ENCODE data around the gene LRRC74A. TPM values are rescaled to one million over a fixed set of nuclear protein-coding genes. Genes with fewer than 3 reads are reported as not detected.

The LRRC74A gene
- total RNA-seq, 1 experiment from 2014 or later = not detected

DNA sequence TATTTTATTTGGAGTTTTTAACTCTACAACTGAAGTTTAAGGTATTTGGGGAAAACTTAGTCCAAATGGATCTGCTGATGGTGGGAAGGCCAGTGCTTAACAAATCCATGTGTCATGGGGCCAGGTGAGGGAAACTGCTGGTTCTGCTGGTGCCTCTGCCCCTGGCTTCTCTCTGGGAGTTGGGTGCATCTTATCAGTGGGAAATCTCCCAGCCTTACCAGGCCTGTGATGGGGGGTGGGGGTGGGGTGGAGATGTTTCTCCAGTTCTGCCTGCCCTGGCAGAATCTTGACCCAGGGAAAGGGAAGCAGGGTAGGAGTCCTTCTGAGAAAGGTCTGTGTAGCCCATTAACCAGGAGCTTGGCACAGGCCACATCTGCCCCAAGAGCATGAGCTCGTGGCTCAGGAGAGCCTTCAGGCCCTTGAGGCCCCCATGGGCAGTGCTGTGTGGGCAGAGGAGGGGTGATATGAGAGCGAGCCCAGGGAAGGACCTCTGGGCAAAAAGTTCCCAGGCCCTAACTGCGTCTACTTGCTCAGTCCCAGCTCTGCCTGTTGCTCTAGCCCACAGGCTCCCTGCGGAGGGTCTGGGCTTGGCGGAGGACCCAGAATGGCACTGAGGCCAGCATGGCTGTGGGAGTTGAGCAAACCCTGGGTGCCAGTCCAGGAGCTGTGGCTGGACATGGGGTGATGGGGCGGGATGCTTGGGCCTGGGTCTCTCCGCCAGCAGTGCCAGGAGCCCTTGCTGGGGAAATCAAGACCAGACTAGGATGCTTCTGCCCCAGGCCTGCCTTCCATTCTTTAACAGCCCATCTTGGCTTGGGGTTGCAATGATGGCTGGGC lies 46.8 kb upstream of the LRRC74A start:
- Mint-ChIP-seq H3K4me1 (ENCODE audit: low read depth, unreplicated experiment) (no peaks in the 10 kb centered on the region), H3K27ac (ENCODE audit: unreplicated experiment) (no peak overlapping the region), H3K36me3 (ENCODE audit: insufficient read depth, unreplicated experiment) (peaks cover 23% of the 10 kb centered on the region), H3K4me3 (ENCODE audit: low read depth, unreplicated experiment) (no peak overlapping the region), H3K9me3 (ENCODE audit: low read depth, unreplicated experiment) (no peaks in the 10 kb centered on the region), H3K27me3 (ENCODE audit: unreplicated experiment) (no peaks in the 10 kb centered on the region)
- TF ChIP-seq, protein P1, sequence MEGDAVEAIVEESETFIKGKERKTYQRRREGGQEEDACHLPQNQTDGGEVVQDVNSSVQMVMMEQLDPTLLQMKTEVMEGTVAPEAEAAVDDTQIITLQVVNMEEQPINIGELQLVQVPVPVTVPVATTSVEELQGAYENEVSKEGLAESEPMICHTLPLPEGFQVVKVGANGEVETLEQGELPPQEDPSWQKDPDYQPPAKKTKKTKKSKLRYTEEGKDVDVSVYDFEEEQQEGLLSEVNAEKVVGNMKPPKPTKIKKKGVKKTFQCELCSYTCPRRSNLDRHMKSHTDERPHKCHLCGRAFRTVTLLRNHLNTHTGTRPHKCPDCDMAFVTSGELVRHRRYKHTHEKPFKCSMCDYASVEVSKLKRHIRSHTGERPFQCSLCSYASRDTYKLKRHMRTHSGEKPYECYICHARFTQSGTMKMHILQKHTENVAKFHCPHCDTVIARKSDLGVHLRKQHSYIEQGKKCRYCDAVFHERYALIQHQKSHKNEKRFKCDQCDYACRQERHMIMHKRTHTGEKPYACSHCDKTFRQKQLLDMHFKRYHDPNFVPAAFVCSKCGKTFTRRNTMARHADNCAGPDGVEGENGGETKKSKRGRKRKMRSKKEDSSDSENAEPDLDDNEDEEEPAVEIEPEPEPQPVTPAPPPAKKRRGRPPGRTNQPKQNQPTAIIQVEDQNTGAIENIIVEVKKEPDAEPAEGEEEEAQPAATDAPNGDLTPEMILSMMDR (IDR thresholded peaks at IDR 0.05; ENCODE audit: unreplicated experiment) = no peak
- DNase-seq = no peak
- no TSS peak for BruUV-seq (replicated peaks)
- CTCF ChIA-PET = interaction anchor here (1.1 kb wide), 1 partner anchor 10 kb away, joined by 3 read pairs; no protein-coding TSS in a partner anchor
- intact Hi-C loops (cut with micrococcal nuclease; ENCODE audit: unreplicated experiment) = no loop called here

DNA sequence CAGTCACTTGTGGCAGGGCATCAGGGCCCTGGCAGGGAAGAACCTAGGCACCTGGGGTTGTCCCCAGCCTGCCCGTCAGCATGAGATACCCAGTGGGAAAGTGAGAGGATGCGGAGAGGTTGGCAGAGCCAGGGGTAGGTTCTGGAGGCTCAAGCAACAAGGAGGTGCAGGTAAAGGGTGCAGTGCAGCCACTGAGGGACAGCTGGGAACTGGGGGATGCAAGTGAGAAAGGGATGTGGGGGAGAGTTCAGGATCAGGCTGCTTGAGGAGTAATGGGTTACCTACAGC lies 46.2 kb upstream of the LRRC74A start:
- Mint-ChIP-seq H3K27me3 (ENCODE audit: unreplicated experiment) (no peaks in the 10 kb centered on the region), H3K27ac (ENCODE audit: unreplicated experiment) (no peak overlapping the region), H3K4me3 (ENCODE audit: low read depth, unreplicated experiment) (no peak overlapping the region), H3K9me3 (ENCODE audit: low read depth, unreplicated experiment) (no peaks in the 10 kb centered on the region), H3K36me3 (ENCODE audit: insufficient read depth, unreplicated experiment) (peaks cover 20% of the 10 kb centered on the region), H3K4me1 (ENCODE audit: low read depth, unreplicated experiment) (no peaks in the 10 kb centered on the region)
- no TSS peak for BruUV-seq (replicated peaks)
- DNase-seq = no peak
- intact Hi-C loops (cut with micrococcal nuclease; ENCODE audit: unreplicated experiment) = no loop called here
- CTCF ChIA-PET = no interaction called here
- TF ChIP-seq, protein P1 (IDR thresholded peaks at IDR 0.05; ENCODE audit: unreplicated experiment) = no peak

DNA sequence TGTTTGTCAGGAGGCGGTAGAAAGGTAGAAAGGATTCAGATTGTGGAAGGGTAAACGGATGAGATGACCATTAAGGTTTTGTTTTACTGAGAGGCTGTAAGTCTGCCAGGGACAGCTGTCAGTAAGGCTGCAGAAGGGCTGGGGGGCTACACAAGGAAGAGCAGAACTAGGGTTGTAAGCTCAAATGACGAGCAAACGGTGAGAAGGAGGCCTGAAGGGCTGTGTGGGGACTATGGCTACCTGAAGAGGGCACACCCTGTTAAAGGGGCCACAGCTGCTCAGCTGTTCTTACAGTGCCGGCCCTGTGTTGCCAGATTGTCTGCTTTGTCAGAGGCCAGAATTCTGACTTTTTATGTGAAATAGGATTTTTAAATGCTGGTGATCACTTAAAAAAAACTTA lies 45.8 kb upstream of the LRRC74A start:
- CTCF ChIA-PET = no interaction called here

DNA sequence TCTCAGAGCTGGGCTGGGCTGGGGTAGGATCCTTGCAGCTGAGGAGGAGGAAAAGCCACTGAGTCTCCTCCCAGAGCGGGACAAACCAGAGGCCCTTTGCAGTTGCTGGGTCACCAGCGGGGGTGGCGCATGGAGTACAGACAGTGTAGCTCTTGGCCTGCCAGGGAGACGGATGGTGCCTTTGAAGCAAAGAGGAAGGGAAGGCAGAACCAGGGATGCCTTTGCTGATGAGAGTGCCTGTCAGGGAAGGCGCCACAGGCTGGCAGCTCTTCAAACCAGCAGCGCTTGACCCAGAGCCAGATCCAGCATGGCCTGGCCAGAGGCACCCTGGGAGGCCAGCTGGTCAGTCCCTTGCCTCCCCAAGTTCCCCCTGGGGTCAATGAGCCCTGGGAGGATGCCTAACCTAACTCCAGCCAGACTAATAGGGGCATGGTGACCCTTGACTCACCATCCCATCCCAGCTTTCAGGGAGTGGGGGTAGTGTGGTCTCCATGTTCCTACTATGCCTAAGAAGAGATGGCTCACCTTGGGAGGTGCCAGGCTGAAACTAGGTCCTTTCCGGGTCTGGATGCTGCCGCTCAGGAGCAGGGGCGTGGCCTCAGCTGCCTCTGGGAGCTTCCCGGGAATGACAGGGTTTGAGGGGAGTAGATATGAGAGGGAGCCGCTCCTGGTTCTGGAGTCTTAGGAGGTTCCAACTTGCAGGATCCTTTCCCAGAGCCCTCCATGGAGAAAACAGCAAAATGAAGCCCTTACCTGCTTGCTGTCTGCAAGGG lies 45.1 kb upstream of the LRRC74A start:
- intact Hi-C loops (cut with micrococcal nuclease; ENCODE audit: unreplicated experiment) = no loop called here
- Mint-ChIP-seq H3K4me1 (ENCODE audit: low read depth, unreplicated experiment) (no peaks in the 10 kb centered on the region), H3K4me3 (ENCODE audit: low read depth, unreplicated experiment) (no peak overlapping the region), H3K27me3 (ENCODE audit: unreplicated experiment) (no peaks in the 10 kb centered on the region), H3K36me3 (ENCODE audit: insufficient read depth, unreplicated experiment) (peaks cover 14% of the 10 kb centered on the region), H3K27ac (ENCODE audit: unreplicated experiment) (no peak overlapping the region), H3K9me3 (ENCODE audit: low read depth, unreplicated experiment) (no peaks in the 10 kb centered on the region)
- no TSS peak for BruUV-seq (replicated peaks)
- CTCF ChIA-PET = no interaction called here
- DNase-seq = no peak
- TF ChIP-seq, protein P1 (IDR thresholded peaks at IDR 0.05; ENCODE audit: unreplicated experiment) = no peak

More for the DNA sequence above, 45.8 kb upstream of the LRRC74A start:
- H3K27ac Mint-ChIP-seq (ENCODE audit: unreplicated experiment) = no peak overlapping the region
- intact Hi-C loops (cut with micrococcal nuclease; ENCODE audit: unreplicated experiment) = no loop called here
- H3K36me3 Mint-ChIP-seq (ENCODE audit: insufficient read depth, unreplicated experiment) = peaks cover 16% of the 10 kb centered on the region
- no peaks in the 10 kb centered on the region for H3K27me3 Mint-ChIP-seq (ENCODE audit: unreplicated experiment)
- H3K9me3 Mint-ChIP-seq (ENCODE audit: low read depth, unreplicated experiment) = no peaks in the 10 kb centered on the region
- BruUV-seq (replicated peaks) = no TSS peak
- TF ChIP-seq, protein P1 (IDR thresholded peaks at IDR 0.05; ENCODE audit: unreplicated experiment) = no peak
- no peaks in the 10 kb centered on the region for H3K4me1 Mint-ChIP-seq (ENCODE audit: low read depth, unreplicated experiment)
- DNase-seq = no peak
- no peak overlapping the region for H3K4me3 Mint-ChIP-seq (ENCODE audit: low read depth, unreplicated experiment)

Measured in Calu3 (cell line).